Kidney glomerular epithelial cell (primary cell): ENCODE measurements around the gene PRKCG.

Experiments used
- DNase-seq: peaks from one replicate; lab custom pipeline; 2025; lab: John Stamatoyannopoulos, UW

Gene PRKCG

DNA sequence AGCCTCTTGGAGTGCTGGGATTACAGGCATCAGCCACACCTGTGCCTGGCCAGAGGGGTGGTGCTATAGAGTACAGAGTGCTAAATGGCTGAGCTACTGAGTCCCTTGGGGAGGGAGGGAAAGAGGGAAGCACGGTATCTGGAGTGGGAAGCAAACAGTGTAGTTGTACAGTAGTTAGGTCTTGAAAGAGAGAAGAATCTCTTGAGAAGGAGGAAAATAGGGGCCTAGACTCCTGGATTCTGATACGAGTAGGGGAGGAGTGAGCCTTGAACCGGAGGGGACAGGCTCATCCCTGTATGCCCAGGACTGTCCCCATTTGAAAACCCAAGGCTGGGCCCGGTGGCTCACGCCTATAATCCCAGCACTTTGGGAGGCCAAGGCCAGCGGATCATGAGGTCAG is 9.2 kb upstream of the PRKCG start:
- DNase-seq: no peak

GRCh38 chr19:53873773-53874605 is 8.0 kb upstream of the PRKCG start:
- no peak for DNase-seq

- DNase-seq: no peak
Observed at GRCh38 chr19:53874606-53874990, 7.4 kb upstream of the PRKCG start.

GRCh38 chr19:53875602-53876325 is 6.2 kb upstream of the PRKCG start:
- DNase-seq: no peak

GRCh38 chr19:53876651-53877224 is 5.3 kb upstream of the PRKCG start:
- no peak for DNase-seq

DNA sequence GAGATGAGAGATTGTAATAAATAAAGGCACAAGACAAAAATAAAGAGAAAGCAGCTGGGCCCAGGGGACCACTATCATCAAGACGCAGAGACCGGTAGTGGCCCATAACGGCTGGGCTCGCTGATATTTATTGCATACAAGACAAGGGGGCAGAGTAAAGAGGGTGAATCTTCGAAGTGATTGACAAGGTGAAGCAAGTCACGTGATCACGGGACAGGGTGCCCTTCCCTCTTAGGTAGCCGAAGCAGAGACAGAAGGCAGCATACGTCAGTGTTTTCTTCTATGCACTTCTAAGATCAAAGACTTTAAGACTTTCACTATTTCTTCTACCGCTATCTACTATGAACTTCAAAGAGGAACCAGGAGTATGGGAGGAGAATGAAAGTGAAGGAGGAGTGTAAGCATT is 4.6 kb upstream of the PRKCG start:
- peak; percentile 70 for DNase-seq

- no peak for DNase-seq
Observed at GRCh38 chr19:53878776-53879139, 3.2 kb upstream of the PRKCG start.

DNA sequence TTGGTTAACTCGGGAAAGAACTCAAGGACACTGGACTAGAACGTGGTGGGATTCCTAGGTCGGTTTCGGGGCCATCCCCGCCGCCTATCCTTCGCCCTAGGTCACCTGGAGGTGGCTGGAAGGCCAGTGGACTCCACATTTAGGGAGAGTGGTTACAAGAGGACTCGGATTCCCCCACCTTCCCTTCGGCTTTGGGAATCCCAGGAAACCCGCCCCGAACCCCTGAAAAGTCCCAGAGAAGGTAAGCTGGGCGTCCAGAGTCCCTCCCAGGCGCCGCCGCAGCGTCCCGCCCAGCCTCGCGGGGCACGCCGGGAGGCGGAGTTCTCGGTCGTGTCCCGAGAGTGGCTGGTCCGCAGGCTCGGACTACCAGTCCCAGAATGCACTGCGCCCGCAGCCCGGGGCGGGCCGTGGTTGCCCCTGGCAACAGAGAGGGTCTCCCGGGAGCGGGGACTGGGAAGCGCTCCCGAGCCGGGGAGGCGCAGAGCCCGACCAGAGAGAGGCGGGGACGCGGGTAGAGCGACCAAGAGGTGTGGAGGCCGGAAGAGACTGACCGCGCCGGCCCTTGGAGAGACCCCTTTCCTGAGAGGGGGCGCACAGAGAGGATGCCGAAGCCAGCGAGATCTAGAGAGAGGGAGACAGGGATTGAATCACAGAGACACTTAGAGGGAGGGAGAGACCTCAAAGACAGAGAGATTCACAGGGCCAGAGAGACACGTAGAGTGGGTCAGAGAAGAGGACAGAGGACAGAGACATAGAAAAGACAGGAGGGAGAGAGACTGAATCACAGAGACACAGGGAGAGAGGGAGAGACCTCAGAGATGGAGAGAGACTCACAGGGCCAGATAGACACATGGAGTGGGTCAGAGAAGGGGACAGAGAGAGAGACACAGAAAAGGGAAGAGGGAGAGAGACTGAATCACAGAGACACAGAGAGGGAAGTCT is 2.6 kb upstream of the PRKCG start:
- DNase-seq: peak; percentile 68

DNA sequence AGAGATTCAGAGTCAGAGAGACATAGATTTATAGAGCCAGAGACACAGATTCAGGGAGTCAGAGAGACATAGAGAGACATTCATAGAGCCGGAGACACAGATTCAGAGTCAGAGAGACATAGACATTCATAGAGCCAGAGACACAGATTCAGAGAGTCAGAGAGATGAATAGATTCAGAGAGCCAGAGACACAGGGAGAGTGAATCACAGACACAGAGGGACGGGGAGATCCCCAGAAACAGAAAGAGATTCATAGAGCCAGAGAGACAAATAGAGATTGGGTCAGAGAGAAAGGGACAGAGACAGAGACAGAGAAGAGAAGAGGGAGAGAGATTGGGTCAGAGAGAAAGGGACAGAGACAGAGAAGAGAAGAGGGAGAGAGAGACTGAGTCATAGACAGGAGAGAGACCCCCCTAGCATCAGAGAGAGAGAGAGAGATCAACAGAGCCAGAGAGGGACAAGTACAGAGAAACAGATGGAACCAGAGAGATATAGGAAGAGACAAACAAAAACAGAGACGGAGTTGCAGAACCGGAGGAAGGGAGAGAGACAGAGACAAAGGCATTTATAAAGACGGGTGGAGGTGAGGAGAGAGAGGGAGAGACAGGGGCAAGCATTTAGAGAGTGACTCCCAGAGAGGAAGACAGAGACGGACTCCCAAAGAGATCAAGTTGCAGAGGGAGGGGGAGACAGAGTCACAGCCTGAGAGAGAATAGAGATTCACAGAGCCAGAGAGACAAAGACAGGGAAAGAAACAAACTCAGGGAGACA is 1.1 kb upstream of the PRKCG start:
- DNase-seq: no peak

GRCh38 chr19:53882391-53883050 is 524 bp downstream of the PRKCG start:
- DNase-seq: no peak

DNA sequence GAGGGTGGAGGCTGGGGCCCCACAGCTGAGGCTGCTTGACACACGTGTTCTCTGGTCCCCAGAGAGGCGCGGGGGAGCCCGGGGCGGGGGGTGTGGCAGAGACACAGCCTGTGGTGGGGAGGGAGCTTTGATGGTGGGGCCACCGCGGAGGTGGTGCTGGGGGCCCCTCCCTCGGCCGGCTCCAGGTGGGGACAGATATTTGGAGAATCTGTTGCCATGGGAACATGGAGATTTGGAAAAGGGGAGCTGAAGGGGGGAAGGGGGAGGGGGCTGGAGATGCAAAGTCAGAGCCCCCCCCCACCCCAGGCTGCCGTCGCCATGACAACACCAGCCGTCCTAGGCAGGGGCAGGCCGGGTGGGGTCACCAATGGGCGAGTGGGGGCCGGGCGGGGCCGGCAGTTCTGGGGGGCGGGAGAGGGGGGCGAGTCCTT is 1.2 kb downstream of the PRKCG start:
- no peak for DNase-seq

DNA sequence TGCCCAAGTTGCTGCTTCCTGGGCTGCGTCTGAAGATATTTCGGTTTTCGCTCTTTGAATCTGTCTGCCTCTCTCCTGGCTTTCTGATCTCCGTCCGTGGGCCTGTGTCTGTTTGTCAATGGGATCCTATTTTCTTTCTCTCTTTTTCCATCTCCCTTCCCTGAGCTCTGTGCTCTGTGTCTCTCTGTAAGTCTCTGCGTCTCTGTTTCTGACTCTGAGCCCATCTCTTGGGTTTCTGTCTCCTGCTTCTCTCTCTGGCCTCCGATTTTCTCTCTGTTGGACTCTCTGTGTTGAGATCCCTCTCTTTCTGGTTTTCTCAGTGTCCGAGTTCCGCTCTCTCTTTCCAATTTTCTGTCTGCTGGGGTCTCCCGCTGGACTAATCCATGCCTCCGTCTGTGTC is 1.7 kb downstream of the PRKCG start:
- DNase-seq: no peak

DNA sequence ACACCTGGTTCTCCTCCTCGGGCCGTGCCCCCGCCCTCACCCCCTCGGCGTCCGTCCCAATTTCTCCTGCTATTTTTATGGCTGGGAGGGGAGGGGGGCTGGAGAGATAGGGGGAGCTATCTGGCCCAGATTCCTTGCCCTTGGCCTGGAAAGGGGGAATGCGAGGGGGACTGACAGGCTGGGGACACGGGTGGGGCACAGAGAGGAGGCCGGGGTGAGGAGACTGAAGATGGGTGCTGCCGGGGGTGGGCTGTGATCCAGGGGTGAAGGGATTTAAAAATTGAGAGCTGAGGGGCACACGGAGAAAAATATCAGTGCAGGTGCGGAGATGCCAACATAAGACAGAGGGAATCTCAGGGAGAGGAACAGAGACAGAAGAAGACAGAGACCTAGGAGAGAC is 2.3 kb downstream of the PRKCG start:
- no peak for DNase-seq

DNA sequence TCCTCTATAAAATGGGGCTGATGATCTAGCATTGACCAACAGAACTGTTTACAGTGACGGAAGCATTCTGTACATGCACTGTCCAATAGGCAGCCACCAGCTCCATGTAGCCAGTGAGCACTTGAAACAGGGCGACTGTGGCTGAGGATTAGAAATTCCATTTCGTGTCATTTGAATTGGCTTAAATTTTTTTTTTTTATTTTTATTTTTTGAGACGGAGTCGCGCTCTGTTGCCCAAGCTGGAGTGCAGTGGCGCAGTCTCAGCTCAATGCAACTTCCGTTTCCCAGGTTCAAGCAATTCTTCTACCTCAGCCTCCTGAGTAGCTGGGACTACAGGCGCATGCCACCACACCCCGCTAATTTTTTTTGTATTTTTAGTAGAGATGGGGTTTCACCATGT is 3.0 kb downstream of the PRKCG start:
- DNase-seq: no peak

DNA sequence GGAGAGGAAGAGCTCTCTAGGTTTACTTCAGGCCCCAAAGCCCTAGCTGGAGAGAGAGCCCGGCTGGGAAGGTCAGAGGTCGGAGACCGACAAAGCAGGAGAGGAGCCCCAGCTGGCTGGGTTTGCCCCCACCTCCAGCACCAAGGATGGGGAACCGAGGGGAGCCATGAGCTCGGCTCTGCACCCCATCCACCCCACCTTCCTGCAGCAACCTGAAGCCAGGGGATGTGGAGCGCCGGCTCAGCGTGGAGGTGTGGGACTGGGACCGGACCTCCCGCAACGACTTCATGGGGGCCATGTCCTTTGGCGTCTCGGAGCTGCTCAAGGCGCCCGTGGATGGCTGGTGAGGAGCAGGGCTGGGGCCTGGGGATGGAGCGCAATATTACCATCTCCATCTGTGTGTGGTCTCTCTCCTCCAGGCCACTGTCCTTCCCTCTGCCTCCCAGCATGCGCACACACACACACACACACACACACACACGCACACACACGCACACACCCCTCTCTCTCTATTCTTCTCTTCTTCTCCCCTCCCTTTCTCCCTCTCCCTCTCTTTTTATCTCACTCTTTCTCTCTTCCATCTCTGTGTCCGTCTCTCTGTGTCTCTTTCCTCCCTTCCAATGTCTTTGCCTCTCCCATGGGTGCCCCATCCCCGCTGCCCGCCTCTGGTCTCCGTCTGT is 10.4 kb downstream of the PRKCG start:
- no peak for DNase-seq

- no peak for DNase-seq
Observed at GRCh38 chr19:53892981-53893325, 11.0 kb downstream of the PRKCG start.

DNA sequence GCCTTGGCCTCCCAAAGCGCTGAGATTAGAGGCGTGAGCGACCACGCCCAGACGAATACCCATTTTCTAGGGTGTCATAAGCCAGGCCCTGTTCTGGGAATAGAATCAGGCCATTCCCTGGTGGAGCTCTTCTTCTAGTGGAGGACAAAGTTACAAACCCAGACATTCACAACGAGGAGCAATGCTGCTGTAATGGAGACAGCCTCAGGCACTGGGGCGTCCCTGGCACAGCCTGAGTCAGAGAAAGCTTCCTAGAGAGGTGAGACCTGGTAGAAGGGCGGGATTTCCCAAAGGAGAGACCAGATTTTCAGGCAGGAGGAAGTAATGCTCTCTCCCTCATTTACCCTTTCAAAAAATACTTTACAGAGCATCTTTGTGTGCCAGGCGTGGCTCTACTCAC is 12.7 kb downstream of the PRKCG start:
- DNase-seq: no peak

DNA sequence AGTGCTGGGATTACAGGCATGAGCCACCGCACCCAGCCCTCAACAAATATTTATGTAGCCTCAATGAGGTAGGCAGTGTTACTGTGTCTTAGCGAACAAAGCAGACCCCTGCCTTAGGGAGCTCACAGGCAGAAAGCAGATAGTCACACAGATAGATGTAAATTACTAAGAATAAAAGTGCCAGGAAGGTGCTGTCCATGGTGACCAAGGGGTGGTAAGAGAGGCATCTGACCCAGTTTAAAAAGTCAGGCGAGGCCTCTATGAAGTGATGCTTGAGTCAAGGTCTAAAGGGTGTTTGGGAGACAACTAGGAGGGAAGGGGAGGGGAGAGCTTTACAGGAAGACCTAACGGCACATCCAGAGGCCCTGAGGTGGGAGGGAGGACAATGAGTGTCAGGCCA is 14.7 kb downstream of the PRKCG start:
- no peak for DNase-seq

DNA sequence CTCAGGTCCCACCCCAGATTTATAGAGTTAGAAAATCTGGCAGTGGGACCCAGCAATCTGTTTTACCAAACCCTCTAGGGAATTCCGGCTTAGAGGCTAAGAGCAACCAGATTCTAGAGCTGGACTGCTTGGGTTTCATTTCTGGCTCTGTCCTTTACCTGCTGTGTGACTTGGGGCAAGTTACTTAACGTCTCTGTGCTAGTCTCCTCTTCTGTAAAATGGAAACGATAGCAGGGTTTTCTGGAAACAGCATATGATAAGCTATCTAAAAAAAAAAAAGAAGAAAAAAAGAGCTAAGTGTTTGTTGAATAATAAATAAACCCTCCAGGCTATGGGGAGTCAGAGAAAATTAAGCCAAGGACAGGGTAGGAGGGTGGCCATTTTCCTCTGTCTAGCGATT is 15.5 kb downstream of the PRKCG start:
- no peak for DNase-seq

- no peak for DNase-seq
Observed at GRCh38 chr19:53898166-53898565, 16.2 kb downstream of the PRKCG start.
